DMS153 (cell line): Measurements from ENCODE around the gene PAPSS1.

Experiments used
- DNase-seq: peaks from one replicate; lab custom pipeline; 2025; lab: John Stamatoyannopoulos, UW

Gene PAPSS1

GRCh38 chr4:107629318-107629717 is 90.7 kb downstream of the PAPSS1 start:
- DNase-seq: no peak

GRCh38 chr4:107625391-107625902 is 94.6 kb downstream of the PAPSS1 start:
- no peak for DNase-seq

GRCh38 chr4:107624024-107624423 is 96.0 kb downstream of the PAPSS1 start:
- DNase-seq: no peak

- DNase-seq: no peak
Observed at GRCh38 chr4:107622006-107622405, 98.0 kb downstream of the PAPSS1 start.

GRCh38 chr4:107619731-107620130 is 100.3 kb downstream of the PAPSS1 start:
- DNase-seq: no peak

- no peak for DNase-seq
Observed at GRCh38 chr4:107619066-107619465, 101.0 kb downstream of the PAPSS1 start.

GRCh38 chr4:107618656-107619055 is 101.4 kb downstream of the PAPSS1 start:
- no peak for DNase-seq

- DNase-seq: no peak
Observed at GRCh38 chr4:107616838-107617389, 103.1 kb downstream of the PAPSS1 start.

GRCh38 chr4:107615809-107616208 is 104.2 kb downstream of the PAPSS1 start:
- no peak for DNase-seq

GRCh38 chr4:107603430-107603829 is 116.6 kb downstream of the PAPSS1 start:
- DNase-seq: no peak

GRCh38 chr4:107600983-107601382 is 119.1 kb downstream of the PAPSS1 start:
- no peak for DNase-seq

GRCh38 chr4:107600436-107600835 is 119.6 kb downstream of the PAPSS1 start:
- DNase-seq: no peak

GRCh38 chr4:107599841-107600240 is 120.2 kb downstream of the PAPSS1 start:
- DNase-seq: no peak

GRCh38 chr4:107593230-107593629 is 126.8 kb downstream of the PAPSS1 start:
- DNase-seq: no peak

GRCh38 chr4:107592519-107592918 is 127.5 kb downstream of the PAPSS1 start:
- no peak for DNase-seq

- DNase-seq: no peak
Observed at GRCh38 chr4:107589269-107589668, 130.8 kb downstream of the PAPSS1 start.

GRCh38 chr4:107586371-107586770 is 133.7 kb downstream of the PAPSS1 start:
- DNase-seq: no peak

GRCh38 chr4:107579099-107579498 is 140.9 kb downstream of the PAPSS1 start:
- no peak for DNase-seq

GRCh38 chr4:107578321-107578720 is 141.7 kb downstream of the PAPSS1 start:
- no peak for DNase-seq

GRCh38 chr4:107577743-107578142 is 142.3 kb downstream of the PAPSS1 start:
- no peak for DNase-seq

- DNase-seq: no peak
Observed at GRCh38 chr4:107575243-107575642, 144.8 kb downstream of the PAPSS1 start.

GRCh38 chr4:107572281-107572680 is 147.8 kb downstream of the PAPSS1 start:
- no peak for DNase-seq

- no peak for DNase-seq
Observed at GRCh38 chr4:107570952-107571351, 149.1 kb downstream of the PAPSS1 start.

GRCh38 chr4:107564326-107564725 is 155.7 kb downstream of the PAPSS1 start:
- DNase-seq: no peak
